ENCODE results near the gene MPND. TPM values are rescaled to one million over a fixed set of nuclear protein-coding genes. Genes with fewer than 3 reads are reported as not detected.
A peak's percentile ranks its signal among the peaks of the same experiment; 100 is the strongest.

Gene MPND
- total and polyA plus RNA-seq, 2 of the 13 experiments (the other 11 are each of a cell fraction or from before 2014, with no cell fraction given), result 10.8 to 15.8 TPM

GRCh38 chr19:4402171-4403004 is 59.0 kb downstream of the MPND start, which contains the start of gene CHAF1A (continued):
- TF ChIP-seq E2F1 (CRISPR knock-in tag; IDR thresholded peaks at IDR 0.05), result peak; percentile 91
- peak; percentile 34; the same call in 1 of the 2 replicates for TF ChIP-seq ZNF761 (CRISPR knock-in tag; conservative IDR thresholded peaks at IDR 0.05)
- 0 out of 2 replicates have a peak, but pooled peaks have one; percentile 20 for TF ChIP-seq KDM4B (CRISPR knock-in tag; IDR thresholded peaks at IDR 0.05)
- peak; percentile 30; the same call in 1 of the 2 replicates for TF ChIP-seq ZNF563 (CRISPR knock-in tag; IDR thresholded peaks at IDR 0.05)
- no peak for TF ChIP-seq ZNF317 (CRISPR knock-in tag; IDR thresholded peaks at IDR 0.05)
- 0 out of 2 replicates have a peak, but pooled peaks have one; percentile 61 for TF ChIP-seq SALL2 (CRISPR knock-in tag; IDR thresholded peaks at IDR 0.05)
- TF ChIP-seq, protein P1, sequence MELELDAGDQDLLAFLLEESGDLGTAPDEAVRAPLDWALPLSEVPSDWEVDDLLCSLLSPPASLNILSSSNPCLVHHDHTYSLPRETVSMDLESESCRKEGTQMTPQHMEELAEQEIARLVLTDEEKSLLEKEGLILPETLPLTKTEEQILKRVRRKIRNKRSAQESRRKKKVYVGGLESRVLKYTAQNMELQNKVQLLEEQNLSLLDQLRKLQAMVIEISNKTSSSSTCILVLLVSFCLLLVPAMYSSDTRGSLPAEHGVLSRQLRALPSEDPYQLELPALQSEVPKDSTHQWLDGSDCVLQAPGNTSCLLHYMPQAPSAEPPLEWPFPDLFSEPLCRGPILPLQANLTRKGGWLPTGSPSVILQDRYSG (CRISPR knock-in tag; IDR thresholded peaks at IDR 0.05), result no peak
- TF ChIP-seq GABPB1 (CRISPR knock-in tag; IDR thresholded peaks at IDR 0.05), result peak; percentile 74
- peak; percentile 91 for TF ChIP-seq ATF7 (IDR thresholded peaks at IDR 0.05)
- peak; percentile 28; the same call in 1 of the 2 replicates for TF ChIP-seq ATF7 (CRISPR knock-in tag; IDR thresholded peaks at IDR 0.05)
- no peak for TF ChIP-seq TOPORS (CRISPR knock-in tag; IDR thresholded peaks at IDR 0.05)
- TF ChIP-seq GTF2F1 (IDR thresholded peaks at IDR 0.05; ENCODE audit: low read length), result peak; percentile 73; the same call in 1 of the 2 replicates
- 0 out of 2 replicates have a peak, but pooled peaks have one; percentile 11 for TF ChIP-seq ZFP90 (CRISPR knock-in tag; IDR thresholded peaks at IDR 0.05; ENCODE audit: borderline replicate concordance)
- TF ChIP-seq MAFF (IDR thresholded peaks at IDR 0.05; ENCODE audit: low read depth, low read length), result peak; percentile 17; the same call in 1 of the 2 replicates
- TF ChIP-seq MED13 (CRISPR knock-in tag; IDR thresholded peaks at IDR 0.05), result no peak
- TF ChIP-seq ZNF792 (CRISPR knock-in tag; IDR thresholded peaks at IDR 0.05), result 0 out of 2 replicates have a peak, but pooled peaks have one; percentile 21
- TF ChIP-seq RXRA (CRISPR knock-in tag; IDR thresholded peaks at IDR 0.05), result peak; percentile 38; the same call in 1 of the 2 replicates
- TF ChIP-seq SAP130 (CRISPR knock-in tag; IDR thresholded peaks at IDR 0.05; ENCODE audit: low read depth), result peak; percentile 97
- peak; percentile 86 for TF ChIP-seq POGK (CRISPR knock-in tag; conservative IDR thresholded peaks at IDR 0.05)
- peak; percentile 84 for TF ChIP-seq HDAC1 (CRISPR knock-in tag; IDR thresholded peaks at IDR 0.05)
- no peak for TF ChIP-seq ZNF20 (CRISPR knock-in tag; IDR thresholded peaks at IDR 0.05)
- TF ChIP-seq ZNF598 (CRISPR knock-in tag; IDR thresholded peaks at IDR 0.05; ENCODE audit: borderline replicate concordance), result no peak
- no peak for TF ChIP-seq ZNF782 (CRISPR knock-in tag; IDR thresholded peaks at IDR 0.05; ENCODE audit: borderline replicate concordance)
- TF ChIP-seq ZNF253 (CRISPR knock-in tag; IDR thresholded peaks at IDR 0.05; ENCODE audit: borderline replicate concordance), result no peak
- peak; percentile 38 for TF ChIP-seq FOSL2 (CRISPR knock-in tag; IDR thresholded peaks at IDR 0.05)
- no peak for TF ChIP-seq TAF15 (IDR thresholded peaks at IDR 0.05; ENCODE audit: low read depth, low read length, poor library complexity, severe bottlenecking)
- TF ChIP-seq FOXJ3 (CRISPR knock-in tag; IDR thresholded peaks at IDR 0.05; ENCODE audit: borderline replicate concordance), result no peak
- no peak for TF ChIP-seq ZNF234 (CRISPR knock-in tag; conservative IDR thresholded peaks at IDR 0.05)

Data from HepG2 (cell line).